IMR-90 (cell line): Measurements from ENCODE around the gene CMIP. TPM values are rescaled to one million over a fixed set of nuclear protein-coding genes. Genes with fewer than 3 reads are reported as not detected.

Experiments used
- ATAC-seq: fragments of 200-7000 bp; cut with Tn5 transposase; 2 replicates; pipeline ENCODE4 v1.9.1; 2020; ENCODE audit warnings: low read depth, mild to moderate bottlenecking, moderate library complexity
- BruUV-seq: library from RNA; stranded (reverse); fragments of 400-500 nt; replicated peaks from 2 replicates; lab custom pipeline; 2021; lab: Mats Ljungman, UMichigan
- CTCF ChIA-PET: fragments of 300-600 bp; formaldehyde crosslinking; extraction: SDS; loops from one replicate; lab custom pipeline; 2021; ENCODE audit warnings: antibody characterized with exemption; lab: Yijun Ruan, JAX
- POLR2A ChIA-PET: fragments of 300-600 bp; sonication (Branson Sonifier 250); formaldehyde crosslinking; loops from one replicate; lab custom pipeline; 2022; ENCODE audit warnings: antibody characterized with exemption; ENCODE audit not compliant: unreplicated experiment; lab: Charles Lee
- DNase-seq: peaks from one replicate; pipeline ENCODE4 v3.0.0; 2013
- H2AFZ ChIP-seq: replicated peaks from 2 replicates; pipeline ENCODE3; 2013; ENCODE audit warnings: low read length, mild to moderate bottlenecking; ENCODE audit not compliant: poor library complexity
- H2AK5ac ChIP-seq: 2 replicates; pipeline ENCODE4 v1.6.1; 2013; ENCODE audit warnings: low read depth, low read length, inconsistent platforms
- H2AK9ac ChIP-seq: replicated peaks from 2 replicates; pipeline ENCODE3; 2013; ENCODE audit warnings: mild to moderate bottlenecking, low read depth, low read length, moderate library complexity; ENCODE audit not compliant: poor library complexity
- H2BK120ac ChIP-seq: 2 replicates; pipeline ENCODE4 v1.6.1; 2013; ENCODE audit warnings: low read depth, low read length, inconsistent platforms
- H2BK15ac ChIP-seq: 3 replicates; pipeline ENCODE4 v1.6.1; 2013; ENCODE audit warnings: low read depth, low read length, inconsistent platforms
- H2BK20ac ChIP-seq: 2 replicates; pipeline ENCODE4 v1.6.1; 2013; ENCODE audit warnings: low read depth, mild to moderate bottlenecking, inconsistent platforms, low read length, moderate library complexity
- H2BK5ac ChIP-seq: 2 replicates; pipeline ENCODE4 v1.6.1; 2013; ENCODE audit warnings: mild to moderate bottlenecking, low read depth, low read length, inconsistent platforms; ENCODE audit not compliant: poor library complexity, severe bottlenecking
- H3K14ac ChIP-seq: replicated peaks from 2 replicates; pipeline ENCODE4 v1.6.1; 2013; ENCODE audit warnings: low read depth, low read length, inconsistent platforms
- H3K18ac ChIP-seq: 2 replicates; pipeline ENCODE4 v1.6.1; 2013; ENCODE audit warnings: low read depth, low read length, control low read depth
- H3K23ac ChIP-seq: 2 replicates; pipeline ENCODE4 v1.6.1; 2013; ENCODE audit warnings: low read depth, low read length, inconsistent platforms
- H3K27ac ChIP-seq: 2 replicates; pipeline ENCODE4 v1.5.1; 2013; ENCODE audit warnings: mild to moderate bottlenecking, control low read depth, low read length; ENCODE audit not compliant: insufficient read depth
- H3K27me3 ChIP-seq: 2 replicates; pipeline ENCODE4 v1.6.1; 2013; ENCODE audit warnings: low read length; ENCODE audit not compliant: control insufficient read depth, insufficient read depth
- H3K36me3 ChIP-seq: 2 replicates; pipeline ENCODE4 v1.6.1; 2013; ENCODE audit warnings: low read length, mixed read lengths; ENCODE audit not compliant: control insufficient read depth, insufficient read depth
- H3K4ac ChIP-seq: 2 replicates; pipeline ENCODE4 v1.6.1; 2013; ENCODE audit warnings: low read depth, low read length, inconsistent platforms
- H3K4me1 ChIP-seq: 2 replicates; pipeline ENCODE4 v1.6.1; 2013; ENCODE audit warnings: low read length, mixed read lengths; ENCODE audit not compliant: control insufficient read depth, insufficient read depth
- H3K4me2 ChIP-seq: 2 replicates; pipeline ENCODE4 v1.6.1; 2013; ENCODE audit warnings: low read depth, mild to moderate bottlenecking, control low read depth, low read length, moderate library complexity
- H3K4me3 ChIP-seq: 2 replicates; pipeline ENCODE4 v1.5.1; 2013; ENCODE audit warnings: low read depth, mild to moderate bottlenecking, control low read depth, low read length, moderate library complexity; ENCODE audit not compliant: insufficient read depth
- H3K56ac ChIP-seq: 2 replicates; pipeline ENCODE4 v1.6.1; 2013; ENCODE audit warnings: low read length, inconsistent platforms; ENCODE audit not compliant: insufficient read depth; ENCODE audit errors: extremely low read depth
- H3K79me1 ChIP-seq, 2 experiments: 2 replicates each; pipeline ENCODE4 v1.6.1; 2013; ENCODE audit warnings: low read length in 2 of 2, inconsistent platforms in 1 of 2, low read depth in 1 of 2
- H3K9ac ChIP-seq: 2 replicates; pipeline ENCODE4 v1.6.1; 2013; ENCODE audit warnings: low read depth, low read length, control low read depth
- H3K9me1 ChIP-seq: 2 replicates; pipeline ENCODE4 v1.6.1; 2013; ENCODE audit warnings: low read length, inconsistent platforms; ENCODE audit not compliant: insufficient read depth
- H3K9me3 ChIP-seq: 2 replicates; pipeline ENCODE4 v1.6.1; 2013; ENCODE audit warnings: low read length; ENCODE audit not compliant: control insufficient read depth, insufficient read depth
- H4K20me1 ChIP-seq: 2 replicates; pipeline ENCODE4 v1.6.1; 2013; ENCODE audit warnings: low read length, inconsistent platforms; ENCODE audit not compliant: insufficient read depth
- H4K5ac ChIP-seq: 2 replicates; pipeline ENCODE4 v1.6.1; 2013; ENCODE audit warnings: mild to moderate bottlenecking, low read depth, low read length, control low read depth
- H4K8ac ChIP-seq, 2 experiments: 2 replicates each; pipeline ENCODE4 v1.6.1; 2013; ENCODE audit warnings: low read depth in 2 of 2, low read length in 2 of 2, control low read depth in 1 of 2, inconsistent platforms in 1 of 2
- H4K91ac ChIP-seq: 2 replicates; pipeline ENCODE4 v1.6.1; 2013; ENCODE audit warnings: low read depth, low read length, inconsistent platforms; ENCODE audit not compliant: insufficient read depth
- BHLHE40 ChIP-seq: fragments of 150-350 bp; IDR thresholded peaks from 2 replicates; pipeline ENCODE4 v1.6.1; 2016; ENCODE audit warnings: mild to moderate bottlenecking, low read depth, low read length
- CEBPB ChIP-seq: IDR thresholded peaks from 2 replicates; pipeline ENCODE4 v1.6.1; 2012; ENCODE audit warnings: low read depth, low read length, improper control_type of control experiment
- CHD1 ChIP-seq: IDR thresholded peaks from 2 replicates; pipeline ENCODE4 v1.6.1; 2012; ENCODE audit warnings: low read depth, low read length, improper control_type of control experiment
- FOS ChIP-seq: fragments of 150-350 bp; IDR thresholded peaks from 2 replicates; pipeline ENCODE4 v1.6.1; 2016; ENCODE audit warnings: low read depth, low read length
- MAFK ChIP-seq: IDR thresholded peaks from 2 replicates; pipeline ENCODE4 v1.6.1; 2012; ENCODE audit warnings: low read depth, low read length, improper control_type of control experiment
- MAZ ChIP-seq: IDR thresholded peaks from 2 replicates; pipeline ENCODE4 v1.6.1; 2012; ENCODE audit warnings: low read depth, mild to moderate bottlenecking, low read length, improper control_type of control experiment, moderate library complexity, borderline replicate concordance
- MXI1 ChIP-seq: IDR thresholded peaks from 2 replicates; pipeline ENCODE4 v1.6.1; 2012; ENCODE audit warnings: low read depth, mild to moderate bottlenecking, low read length, moderate library complexity, borderline replicate concordance
- NFE2L2 ChIP-seq: fragments of 150-350 bp; IDR thresholded peaks from 2 replicates; pipeline ENCODE4 v1.6.1; 2016; ENCODE audit warnings: low read depth, mild to moderate bottlenecking, low read length
- POLR2A ChIP-seq: IDR thresholded peaks from 2 replicates; pipeline ENCODE4 v1.6.1; 2012; ENCODE audit warnings: mild to moderate bottlenecking, low read depth, low read length
- RAD21 ChIP-seq: IDR thresholded peaks from 2 replicates; pipeline ENCODE4 v1.6.1; 2012; ENCODE audit warnings: low read length, improper control_type of control experiment
- RCOR1 ChIP-seq: IDR thresholded peaks from 2 replicates; pipeline ENCODE4 v1.6.1; 2012; ENCODE audit warnings: mild to moderate bottlenecking, low read length, improper control_type of control experiment; ENCODE audit not compliant: insufficient replicate concordance
- RFX5 ChIP-seq: IDR thresholded peaks from 2 replicates; pipeline ENCODE4 v1.8.0; 2012; ENCODE audit warnings: low read depth, mild to moderate bottlenecking, low read length, moderate library complexity
- whole genome bisulfite sequencing, 2 experiments: methylation state at CpG; one replicate each; pipeline versions ENCODE4 v1.1.5 to v1.1.7; 2013; ENCODE audit warnings: missing lambda C conversion rate in 2 of 2; ENCODE audit not compliant: insufficient read length in 1 of 2; ENCODE audit errors: extremely low coverage in 2 of 2; 5-methylcytosine and 5-hydroxymethylcytosine counted together
- dilution Hi-C: fragments of 300-500 bp; cut with HindIII; formaldehyde crosslinking; loops from one replicate; pipeline ENCODE4 v1.14.3; 2018; ENCODE audit warnings: low sequenced_read_pairs; ENCODE audit not compliant: unreplicated experiment
- in situ Hi-C: fragments of 300-500 bp; cut with MboI; formaldehyde crosslinking; loops from 3 replicates; pipeline ENCODE4 v1.14.3; 2019; ENCODE audit warnings: low sequenced_read_pairs, inconsistent platforms, mixed read lengths
- intact Hi-C: fragments of 100-400 bp; cut with micrococcal nuclease; formaldehyde crosslinking; loops from 2 replicates; pipeline ENCODE4 v1.10.0; 2022
- polyA plus RNA-seq, 3 experiments: library from polyadenylated mRNA; depleted of rRNA; stranded (reverse); fragments of >200 nt; gene quantifications; 2 replicates each; pipeline ENCODE4 v1.2.3, GENCODE V29; 2012; ENCODE audit warnings: low replicate concordance in 1 of 3
- total RNA-seq: library from RNA; depleted of rRNA; stranded (reverse); fragments of >200 nt; gene quantifications from 2 replicates; pipeline ENCODE4 v1.2.3, GENCODE V29; 2012
- TF ChIP-seq, protein P1 (sequence below): fragments of 150-350 bp; IDR thresholded peaks from 2 replicates; pipeline ENCODE4 v1.6.1; 2017; ENCODE audit warnings: mild to moderate bottlenecking, antibody characterized with exemption, low read length, low read depth
- TF ChIP-seq, protein P2 (sequence below): conservative IDR thresholded peaks from 2 replicates; pipeline ENCODE4 v1.5.1; 2012; ENCODE audit warnings: mild to moderate bottlenecking, low read depth, low read length, improper control_type of control experiment
- TF ChIP-seq, protein P3 (sequence below): fragments of 150-350 bp; IDR thresholded peaks from 2 replicates; pipeline ENCODE4 v1.6.1; 2016; ENCODE audit warnings: low read depth, mild to moderate bottlenecking, low read length, moderate library complexity, borderline replicate concordance

CMIP gene
- total and polyA plus RNA-seq, 2 of the 4 experiments (the other 2 are of a cell fraction): 3.2 to 11.6 TPM

DNA sequence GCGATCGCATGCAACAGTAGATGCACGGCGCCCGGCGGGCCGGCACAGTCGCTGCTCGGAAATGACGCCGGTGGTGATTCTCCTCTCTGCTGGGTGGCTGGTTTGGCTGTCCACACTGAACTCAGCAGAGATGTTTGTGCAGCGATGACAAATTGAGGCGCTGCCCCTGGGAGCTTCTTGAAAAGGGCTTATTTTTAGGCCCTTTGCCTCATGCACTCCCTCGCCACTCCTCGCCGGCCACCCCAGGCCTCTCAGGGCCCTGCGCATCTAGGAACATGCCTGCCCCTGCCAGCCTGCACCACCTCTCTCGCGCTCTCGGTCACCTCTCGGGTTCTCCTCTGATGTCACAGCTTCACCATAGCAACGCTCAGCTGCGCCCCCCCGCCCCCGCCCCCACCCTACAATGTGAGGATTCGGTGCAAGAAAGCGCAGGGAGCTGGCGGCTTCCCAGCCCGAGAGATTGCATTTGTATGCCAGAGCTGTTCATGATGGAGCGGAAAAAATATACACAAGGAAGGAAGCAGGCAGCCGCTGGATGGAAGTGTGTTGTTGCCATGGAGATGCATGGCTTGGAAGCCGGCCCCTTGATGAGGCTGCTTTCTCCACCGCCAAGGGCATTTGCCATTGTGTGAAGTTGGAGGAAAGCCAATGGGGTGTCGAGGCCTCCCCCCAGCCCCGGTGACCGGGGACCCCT is 253.2 kb downstream of the CMIP start:
- peaks cover 16% of the 10 kb centered on the region for H3K4me1 ChIP-seq
- dilution Hi-C loops (no loop called here), intact Hi-C loops (loop anchor here (1.0 kb wide), 2 partner anchors 74 to 294 kb away; no protein-coding TSS in a partner anchor), in situ Hi-C loops (no loop called here)
- ATAC-seq (no peak), DNase-seq (no peak)
- ChIA-PET CTCF (interaction anchor here (0.9 to 1.5 kb wide), 4 partner anchors 10 to 297 kb away, joined by 3 to 8 read pairs (median 4); no protein-coding TSS in a partner anchor), POLR2A (no interaction called here)
- H3K36me3 ChIP-seq: peaks cover 29% of the 10 kb centered on the region
- H3K27ac ChIP-seq: no peak overlapping the region
- no peak overlapping the region for H2BK15ac ChIP-seq
- H4K20me1 ChIP-seq: peaks cover 26% of the 10 kb centered on the region
- H3K18ac ChIP-seq: no peak overlapping the region
- H2AK5ac ChIP-seq: no peak overlapping the region
- no peak overlapping the region for H2BK20ac ChIP-seq
- no peak overlapping the region for H3K4me3 ChIP-seq
- 87% methylated on average over 16 of the region's 36 CpGs; no CpG with 5 or more reads in 1 of the 2 experiments for WGBS, 2 experiments
- H4K91ac ChIP-seq: no peak overlapping the region
- H3K9ac ChIP-seq: no peak overlapping the region
- H3K4me2 ChIP-seq: no peak overlapping the region
- no peak overlapping the region for H4K8ac ChIP-seq
- H3K9me3 ChIP-seq: no peaks in the 10 kb centered on the region
- H3K27me3 ChIP-seq: no peaks in the 10 kb centered on the region
- H2AK9ac ChIP-seq: no peak overlapping the region
- no peak overlapping the region for H2AFZ ChIP-seq
- BruUV-seq: no TSS peak
- no peak overlapping the region for H4K5ac ChIP-seq
- peaks cover 12% of the 10 kb centered on the region; the same call in 1 of the 2 replicates for H3K9me1 ChIP-seq
- H3K4ac ChIP-seq: no peak overlapping the region
- H3K14ac ChIP-seq: no peak overlapping the region
- H3K56ac ChIP-seq: no peak overlapping the region
- no peak overlapping the region for H2BK5ac ChIP-seq
- H3K79me1 ChIP-seq: peaks cover 0 to 4% of the 10 kb centered on the region in 2 experiments; a peak in 1 of 4 replicates
- H2BK120ac ChIP-seq: no peak overlapping the region
- no peak overlapping the region for H3K23ac ChIP-seq
- no peak for TF ChIP-seq RAD21
- TF ChIP-seq RCOR1: no peak
- TF ChIP-seq CHD1: no peak
- TF ChIP-seq, protein P1, sequence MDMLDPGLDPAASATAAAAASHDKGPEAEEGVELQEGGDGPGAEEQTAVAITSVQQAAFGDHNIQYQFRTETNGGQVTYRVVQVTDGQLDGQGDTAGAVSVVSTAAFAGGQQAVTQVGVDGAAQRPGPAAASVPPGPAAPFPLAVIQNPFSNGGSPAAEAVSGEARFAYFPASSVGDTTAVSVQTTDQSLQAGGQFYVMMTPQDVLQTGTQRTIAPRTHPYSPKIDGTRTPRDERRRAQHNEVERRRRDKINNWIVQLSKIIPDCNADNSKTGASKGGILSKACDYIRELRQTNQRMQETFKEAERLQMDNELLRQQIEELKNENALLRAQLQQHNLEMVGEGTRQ: no peak
- no peak for TF ChIP-seq MAFK
- TF ChIP-seq, protein P2, sequence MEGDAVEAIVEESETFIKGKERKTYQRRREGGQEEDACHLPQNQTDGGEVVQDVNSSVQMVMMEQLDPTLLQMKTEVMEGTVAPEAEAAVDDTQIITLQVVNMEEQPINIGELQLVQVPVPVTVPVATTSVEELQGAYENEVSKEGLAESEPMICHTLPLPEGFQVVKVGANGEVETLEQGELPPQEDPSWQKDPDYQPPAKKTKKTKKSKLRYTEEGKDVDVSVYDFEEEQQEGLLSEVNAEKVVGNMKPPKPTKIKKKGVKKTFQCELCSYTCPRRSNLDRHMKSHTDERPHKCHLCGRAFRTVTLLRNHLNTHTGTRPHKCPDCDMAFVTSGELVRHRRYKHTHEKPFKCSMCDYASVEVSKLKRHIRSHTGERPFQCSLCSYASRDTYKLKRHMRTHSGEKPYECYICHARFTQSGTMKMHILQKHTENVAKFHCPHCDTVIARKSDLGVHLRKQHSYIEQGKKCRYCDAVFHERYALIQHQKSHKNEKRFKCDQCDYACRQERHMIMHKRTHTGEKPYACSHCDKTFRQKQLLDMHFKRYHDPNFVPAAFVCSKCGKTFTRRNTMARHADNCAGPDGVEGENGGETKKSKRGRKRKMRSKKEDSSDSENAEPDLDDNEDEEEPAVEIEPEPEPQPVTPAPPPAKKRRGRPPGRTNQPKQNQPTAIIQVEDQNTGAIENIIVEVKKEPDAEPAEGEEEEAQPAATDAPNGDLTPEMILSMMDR: no peak
- no peak for TF ChIP-seq CEBPB
- no peak for TF ChIP-seq FOS
- TF ChIP-seq BHLHE40: no peak
- TF ChIP-seq POLR2A: no peak
- TF ChIP-seq RFX5: no peak
- TF ChIP-seq NFE2L2: no peak
- no peak for TF ChIP-seq MAZ
- TF ChIP-seq, protein P3, sequence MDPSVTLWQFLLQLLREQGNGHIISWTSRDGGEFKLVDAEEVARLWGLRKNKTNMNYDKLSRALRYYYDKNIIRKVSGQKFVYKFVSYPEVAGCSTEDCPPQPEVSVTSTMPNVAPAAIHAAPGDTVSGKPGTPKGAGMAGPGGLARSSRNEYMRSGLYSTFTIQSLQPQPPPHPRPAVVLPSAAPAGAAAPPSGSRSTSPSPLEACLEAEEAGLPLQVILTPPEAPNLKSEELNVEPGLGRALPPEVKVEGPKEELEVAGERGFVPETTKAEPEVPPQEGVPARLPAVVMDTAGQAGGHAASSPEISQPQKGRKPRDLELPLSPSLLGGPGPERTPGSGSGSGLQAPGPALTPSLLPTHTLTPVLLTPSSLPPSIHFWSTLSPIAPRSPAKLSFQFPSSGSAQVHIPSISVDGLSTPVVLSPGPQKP: no peak
- no peak for TF ChIP-seq MXI1
